ENCODE data around the gene HUS1.

DNA sequence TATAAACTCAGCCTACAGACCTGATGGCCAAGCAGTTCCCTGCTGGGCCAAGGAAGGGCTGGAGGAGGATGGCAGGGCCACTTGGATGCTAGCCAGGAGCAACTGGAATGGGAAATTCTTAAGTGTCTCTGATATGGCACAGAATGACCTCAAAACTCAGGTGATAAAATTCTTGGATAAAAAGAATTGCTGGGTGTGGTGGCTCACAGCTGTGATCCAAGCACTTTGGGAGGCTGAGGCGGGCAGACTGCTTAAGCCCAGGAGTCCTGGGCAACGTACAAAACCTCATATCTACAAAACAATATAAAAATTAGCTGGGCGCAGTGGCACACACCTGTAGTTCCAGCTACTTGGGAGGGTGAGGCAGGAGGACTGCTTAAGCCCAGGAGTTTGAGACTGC is 17.2 kb downstream of the HUS1 start:
- no peak for TF ChIP-seq CHD1 (IDR thresholded peaks at IDR 0.05; ENCODE audit: low read depth, low read length)
- TF ChIP-seq SIRT6 (IDR thresholded peaks at IDR 0.05; ENCODE audit: low read length), result no peak
- no peak for TF ChIP-seq CTCF (IDR thresholded peaks at IDR 0.05; ENCODE audit: control extremely low read depth in 1 of 3, insufficient read depth in 1 of 3, low read depth in 1 of 3, low read length in 3 of 3)
- no peak for TF ChIP-seq RAD21 (IDR thresholded peaks at IDR 0.05 in 1 of 2, conservative IDR thresholded peaks at IDR 0.05 in 1 of 2; ENCODE audit: low read depth in 2 of 2, low read length in 2 of 2)
- no peak for TF ChIP-seq BRCA1 (IDR thresholded peaks at IDR 0.05; ENCODE audit: low read depth, low read length)
